HepG2 (cell line): ENCODE results near the gene ADGRE3. TPM values are rescaled to one million over a fixed set of nuclear protein-coding genes. Genes with fewer than 3 reads are reported as not detected.

Experiments
- ARNT ChIP-seq: fragments of 450-650 bp; IDR thresholded peaks from 2 replicates; pipeline ENCODE4 v1.6.1; 2017
- DR1 ChIP-seq: sonication (generic); formaldehyde crosslinking; IDR thresholded peaks from 2 replicates; pipeline ENCODE4 v1.8.0; 2021; ENCODE audit warnings: mild to moderate bottlenecking, missing genetic modification reagents, inconsistent platforms
- ELF3 ChIP-seq: IDR thresholded peaks from 2 replicates; pipeline ENCODE4 v1.6.1; 2016; ENCODE audit warnings: missing genetic modification reagents, missing compliant biosample characterization
- FOXC1 ChIP-seq: sonication (generic); formaldehyde crosslinking; IDR thresholded peaks from 2 replicates; pipeline ENCODE4 v1.8.0; 2022; ENCODE audit warnings: mild to moderate bottlenecking, missing genetic modification reagents, borderline replicate concordance
- GATAD1 ChIP-seq: IDR thresholded peaks from 2 replicates; pipeline ENCODE4 v1.6.1; 2016; ENCODE audit warnings: missing genetic modification reagents, missing compliant biosample characterization
- PHF21A ChIP-seq: sonication (generic); formaldehyde crosslinking; IDR thresholded peaks from 2 replicates; pipeline ENCODE4 v1.5.0; 2020; ENCODE audit warnings: mild to moderate bottlenecking, missing genetic modification reagents
- U2AF2 ChIP-seq: fragments of 200-400 bp; formaldehyde crosslinking; IDR thresholded peaks from 2 replicates; pipeline ENCODE4 v1.6.1; 2017; ENCODE audit warnings: low read depth, mild to moderate bottlenecking, low read length
- ZFP90 ChIP-seq: sonication (generic); formaldehyde crosslinking; IDR thresholded peaks from 2 replicates; pipeline ENCODE4 v1.8.0; 2022; ENCODE audit warnings: missing genetic modification reagents, mild to moderate bottlenecking, inconsistent platforms, borderline replicate concordance
- ZNF441 ChIP-seq: sonication (generic); formaldehyde crosslinking; IDR thresholded peaks from 2 replicates; pipeline ENCODE4 v1.7.0; 2021; ENCODE audit warnings: missing genetic modification reagents, borderline replicate concordance
- ZNF460 ChIP-seq: sonication (generic); formaldehyde crosslinking; IDR thresholded peaks from 2 replicates; pipeline ENCODE4 v1.5.1; 2020; ENCODE audit warnings: missing genetic modification reagents, mild to moderate bottlenecking, borderline replicate concordance
- ZNF616 ChIP-seq: sonication (generic); formaldehyde crosslinking; IDR thresholded peaks from 2 replicates; pipeline ENCODE4 v1.5.0; 2020; ENCODE audit warnings: low read depth, mild to moderate bottlenecking, missing genetic modification reagents
- polyA plus RNA-seq, 8 experiments: library from polyadenylated mRNA; depleted of rRNA in 3 of 8; stranded (reverse) in 7 of 8; unstranded in 1 of 8; fragments of >200 nt; fragmentation: Illumina TruSeq in 4 of 8; extraction: Trizol in 4 of 8; gene quantifications; 2 replicates each; pipeline versions ENCODE4 v1.2.1 to v1.2.3, GENCODE V29; 2011 to 2016; ENCODE audit warnings: low read depth in 4 of 8, missing spikeins in 1 of 8, mixed read lengths in 1 of 8; ENCODE audit not compliant: insufficient read depth in 1 of 8
- total RNA-seq, 5 experiments: library from RNA; depleted of rRNA; stranded (reverse); fragments of >200 nt; fragmentation: Illumina TruSeq; extraction: Trizol; gene quantifications; 2 replicates each; pipeline ENCODE4 v1.2.3, GENCODE V29; 2016; ENCODE audit warnings: low read depth in 1 of 5
- TF ChIP-seq, protein P1 (sequence below): IDR thresholded peaks from 2 replicates; pipeline ENCODE4 v1.6.1; 2016; ENCODE audit warnings: missing biosample characterization, missing genetic modification reagents, low read depth
- TF ChIP-seq, protein P2 (sequence below): sonication (generic); formaldehyde crosslinking; IDR thresholded peaks from 2 replicates; pipeline ENCODE4 v1.5.0; 2020; ENCODE audit warnings: mild to moderate bottlenecking, missing genetic modification reagents, borderline replicate concordance
- TF ChIP-seq, protein P3 (sequence below): sonication (generic); formaldehyde crosslinking; IDR thresholded peaks from 2 replicates; pipeline ENCODE4 v1.5.1; 2020; ENCODE audit warnings: missing genetic modification reagents, mild to moderate bottlenecking, borderline replicate concordance
- TF ChIP-seq, protein P4 (sequence below): sonication (generic); formaldehyde crosslinking; IDR thresholded peaks from 2 replicates; pipeline ENCODE4 v1.4.0; 2020; ENCODE audit warnings: mild to moderate bottlenecking, missing genetic modification reagents
- TF ChIP-seq, protein P5 (sequence below): sonication (generic); formaldehyde crosslinking; IDR thresholded peaks from 2 replicates; pipeline ENCODE4 v1.8.0; 2022; ENCODE audit warnings: mild to moderate bottlenecking, missing genetic modification reagents, borderline replicate concordance

Gene ADGRE3
- total and polyA plus RNA-seq, 2 of the 13 experiments (the other 11 are each of a cell fraction or from before 2014, with no cell fraction given), result not detected

DNA sequence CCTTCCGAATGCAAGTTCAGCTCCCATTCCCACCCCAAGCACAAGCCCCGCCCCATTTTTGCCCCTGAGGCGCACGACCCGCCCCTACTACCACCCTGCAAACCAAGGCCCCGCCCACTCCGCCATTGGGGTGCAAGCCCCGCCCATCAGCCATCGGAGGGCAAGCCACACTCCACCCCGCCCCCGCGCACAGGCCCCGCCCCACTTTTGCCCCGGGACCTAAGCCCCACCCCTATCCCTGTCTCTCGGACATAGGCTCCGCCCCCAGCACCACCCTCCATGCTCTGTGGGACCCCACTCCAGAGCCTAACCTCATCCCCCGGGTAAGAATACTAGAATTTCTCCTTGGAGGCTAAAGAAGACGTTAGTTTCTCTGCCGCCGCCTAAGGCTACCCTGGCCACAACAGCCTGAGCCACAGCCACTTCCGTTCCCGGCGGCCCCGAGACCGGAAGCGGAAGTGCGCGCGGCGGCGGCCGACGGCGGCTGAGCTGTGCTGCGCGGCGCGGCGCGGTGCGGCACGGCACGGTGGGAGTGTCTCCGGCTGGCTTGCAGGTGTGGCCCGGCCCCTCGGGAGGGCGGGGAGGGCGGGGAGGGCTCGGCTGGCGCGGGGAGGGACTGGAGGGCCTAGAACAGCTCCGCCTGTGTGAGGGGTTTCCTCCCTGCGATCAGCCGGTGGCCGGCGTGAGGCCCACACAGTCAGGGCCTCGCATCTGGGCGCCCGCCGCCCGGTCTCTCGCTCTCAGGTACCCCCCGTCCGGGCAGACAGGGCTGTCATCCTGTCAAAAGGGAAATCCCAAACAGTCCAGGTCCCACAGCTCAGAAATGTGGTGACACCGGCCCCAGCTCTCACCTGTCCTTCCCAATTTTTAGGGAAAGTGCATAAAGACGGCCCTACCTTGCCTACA is 15.2 kb upstream of the ADGRE3 start, which contains the start of gene ZNF333 (continued):
- TF ChIP-seq, protein P1, sequence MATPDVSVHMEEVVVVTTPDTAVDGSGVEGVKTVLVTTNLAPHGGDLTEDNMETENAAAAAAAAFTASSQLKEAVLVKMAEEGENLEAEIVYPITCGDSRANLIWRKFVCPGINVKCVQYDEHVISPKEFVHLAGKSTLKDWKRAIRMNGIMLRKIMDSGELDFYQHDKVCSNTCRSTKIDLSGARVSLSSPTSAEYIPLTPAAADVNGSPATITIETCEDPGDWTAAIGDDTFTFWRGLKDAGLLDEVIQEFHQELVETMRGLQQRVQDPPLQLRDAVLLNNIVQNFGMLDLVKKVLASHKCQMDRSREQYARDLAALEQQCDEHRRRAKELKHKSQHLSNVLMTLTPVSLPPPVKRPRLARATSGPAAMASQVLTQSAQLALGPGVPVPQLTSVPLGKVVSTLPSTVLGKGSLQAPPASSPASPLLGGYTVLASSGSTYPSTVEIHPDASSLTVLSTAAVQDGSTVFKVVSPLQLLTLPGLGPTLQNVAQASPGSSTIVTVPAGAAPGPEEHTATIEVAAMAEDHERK (CRISPR knock-in tag), result peak; percentile 61; the same call in 1 of the 2 replicates
- TF ChIP-seq, protein P2, sequence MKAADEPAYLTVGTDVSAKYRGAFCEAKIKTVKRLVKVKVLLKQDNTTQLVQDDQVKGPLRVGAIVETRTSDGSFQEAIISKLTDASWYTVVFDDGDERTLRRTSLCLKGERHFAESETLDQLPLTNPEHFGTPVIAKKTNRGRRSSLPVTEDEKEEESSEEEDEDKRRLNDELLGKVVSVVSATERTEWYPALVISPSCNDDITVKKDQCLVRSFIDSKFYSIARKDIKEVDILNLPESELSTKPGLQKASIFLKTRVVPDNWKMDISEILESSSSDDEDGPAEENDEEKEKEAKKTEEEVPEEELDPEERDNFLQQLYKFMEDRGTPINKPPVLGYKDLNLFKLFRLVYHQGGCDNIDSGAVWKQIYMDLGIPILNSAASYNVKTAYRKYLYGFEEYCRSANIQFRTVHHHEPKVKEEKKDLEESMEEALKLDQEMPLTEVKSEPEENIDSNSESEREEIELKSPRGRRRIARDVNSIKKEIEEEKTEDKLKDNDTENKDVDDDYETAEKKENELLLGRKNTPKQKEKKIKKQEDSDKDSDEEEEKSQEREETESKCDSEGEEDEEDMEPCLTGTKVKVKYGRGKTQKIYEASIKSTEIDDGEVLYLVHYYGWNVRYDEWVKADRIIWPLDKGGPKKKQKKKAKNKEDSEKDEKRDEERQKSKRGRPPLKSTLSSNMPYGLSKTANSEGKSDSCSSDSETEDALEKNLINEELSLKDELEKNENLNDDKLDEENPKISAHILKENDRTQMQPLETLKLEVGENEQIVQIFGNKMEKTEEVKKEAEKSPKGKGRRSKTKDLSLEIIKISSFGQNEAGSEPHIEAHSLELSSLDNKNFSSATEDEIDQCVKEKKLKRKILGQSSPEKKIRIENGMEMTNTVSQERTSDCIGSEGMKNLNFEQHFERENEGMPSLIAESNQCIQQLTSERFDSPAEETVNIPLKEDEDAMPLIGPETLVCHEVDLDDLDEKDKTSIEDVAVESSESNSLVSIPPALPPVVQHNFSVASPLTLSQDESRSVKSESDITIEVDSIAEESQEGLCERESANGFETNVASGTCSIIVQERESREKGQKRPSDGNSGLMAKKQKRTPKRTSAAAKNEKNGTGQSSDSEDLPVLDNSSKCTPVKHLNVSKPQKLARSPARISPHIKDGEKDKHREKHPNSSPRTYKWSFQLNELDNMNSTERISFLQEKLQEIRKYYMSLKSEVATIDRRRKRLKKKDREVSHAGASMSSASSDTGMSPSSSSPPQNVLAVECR, result peak; percentile 70; the same call in 1 of the 2 replicates
- TF ChIP-seq DR1 (CRISPR knock-in tag) (peak; percentile 23; the same call in 1 of the 2 replicates), ZNF441 (CRISPR knock-in tag) (no peak), ARNT (no peak), ZFP90 (CRISPR knock-in tag) (peak; percentile 50; the same call in 1 of the 2 replicates), ZNF460 (CRISPR knock-in tag) (no peak), ZNF616 (CRISPR knock-in tag) (no peak), PHF21A (no peak), U2AF2 (no peak), ELF3 (peak; percentile 53), GATAD1 (CRISPR knock-in tag) (peak; percentile 81), FOXC1 (CRISPR knock-in tag) (0 out of 2 replicates have a peak, but pooled peaks have one; percentile 34)
- TF ChIP-seq, protein P3, sequence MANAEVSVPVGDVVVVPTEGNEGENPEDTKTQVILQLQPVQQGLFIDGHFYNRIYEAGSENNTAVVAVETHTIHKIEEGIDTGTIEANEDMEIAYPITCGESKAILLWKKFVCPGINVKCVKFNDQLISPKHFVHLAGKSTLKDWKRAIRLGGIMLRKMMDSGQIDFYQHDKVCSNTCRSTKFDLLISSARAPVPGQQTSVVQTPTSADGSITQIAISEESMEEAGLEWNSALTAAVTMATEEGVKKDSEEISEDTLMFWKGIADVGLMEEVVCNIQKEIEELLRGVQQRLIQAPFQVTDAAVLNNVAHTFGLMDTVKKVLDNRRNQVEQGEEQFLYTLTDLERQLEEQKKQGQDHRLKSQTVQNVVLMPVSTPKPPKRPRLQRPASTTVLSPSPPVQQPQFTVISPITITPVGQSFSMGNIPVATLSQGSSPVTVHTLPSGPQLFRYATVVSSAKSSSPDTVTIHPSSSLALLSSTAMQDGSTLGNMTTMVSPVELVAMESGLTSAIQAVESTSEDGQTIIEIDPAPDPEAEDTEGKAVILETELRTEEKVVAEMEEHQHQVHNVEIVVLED (CRISPR knock-in tag), result peak; percentile 78
- TF ChIP-seq, protein P4, sequence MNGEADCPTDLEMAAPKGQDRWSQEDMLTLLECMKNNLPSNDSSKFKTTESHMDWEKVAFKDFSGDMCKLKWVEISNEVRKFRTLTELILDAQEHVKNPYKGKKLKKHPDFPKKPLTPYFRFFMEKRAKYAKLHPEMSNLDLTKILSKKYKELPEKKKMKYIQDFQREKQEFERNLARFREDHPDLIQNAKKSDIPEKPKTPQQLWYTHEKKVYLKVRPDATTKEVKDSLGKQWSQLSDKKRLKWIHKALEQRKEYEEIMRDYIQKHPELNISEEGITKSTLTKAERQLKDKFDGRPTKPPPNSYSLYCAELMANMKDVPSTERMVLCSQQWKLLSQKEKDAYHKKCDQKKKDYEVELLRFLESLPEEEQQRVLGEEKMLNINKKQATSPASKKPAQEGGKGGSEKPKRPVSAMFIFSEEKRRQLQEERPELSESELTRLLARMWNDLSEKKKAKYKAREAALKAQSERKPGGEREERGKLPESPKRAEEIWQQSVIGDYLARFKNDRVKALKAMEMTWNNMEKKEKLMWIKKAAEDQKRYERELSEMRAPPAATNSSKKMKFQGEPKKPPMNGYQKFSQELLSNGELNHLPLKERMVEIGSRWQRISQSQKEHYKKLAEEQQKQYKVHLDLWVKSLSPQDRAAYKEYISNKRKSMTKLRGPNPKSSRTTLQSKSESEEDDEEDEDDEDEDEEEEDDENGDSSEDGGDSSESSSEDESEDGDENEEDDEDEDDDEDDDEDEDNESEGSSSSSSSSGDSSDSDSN (CRISPR knock-in tag), result peak; percentile 37; the same call in 1 of the 2 replicates
- TF ChIP-seq, protein P5, sequence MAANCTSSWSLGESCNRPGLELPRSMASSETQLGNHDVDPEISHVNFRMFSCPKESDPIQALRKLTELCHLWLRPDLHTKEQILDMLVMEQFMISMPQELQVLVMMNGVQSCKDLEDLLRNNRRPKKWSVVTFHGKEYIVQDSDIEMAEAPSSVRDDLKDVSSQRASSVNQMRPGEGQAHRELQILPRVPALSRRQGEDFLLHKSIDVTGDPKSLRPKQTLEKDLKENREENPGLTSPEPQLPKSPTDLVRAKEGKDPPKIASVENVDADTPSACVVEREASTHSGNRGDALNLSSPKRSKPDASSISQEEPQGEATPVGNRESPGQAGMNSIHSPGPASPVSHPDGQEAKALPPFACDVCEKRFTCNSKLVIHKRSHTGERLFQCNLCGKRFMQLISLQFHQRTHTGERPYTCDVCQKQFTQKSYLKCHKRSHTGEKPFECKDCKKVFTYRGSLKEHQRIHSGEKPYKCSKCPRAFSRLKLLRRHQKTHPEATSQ (CRISPR knock-in tag), result no peak
